H9 (cell line): Measurements from ENCODE around the gene KSR1. TPM values are rescaled to one million over a fixed set of nuclear protein-coding genes. Genes with fewer than 3 reads are reported as not detected.

Experiments
- DNase-seq: peaks from one replicate; pipeline ENCODE4 v3.0.0-alpha.2; 2017
- H2AFZ ChIP-seq: one replicate; pipeline ENCODE4 v1.6.1; 2013; ENCODE audit warnings: mild to moderate bottlenecking, low read length, control low read depth, moderate library complexity
- H2AK5ac ChIP-seq: 2 replicates; pipeline ENCODE4 v1.6.1; 2013; ENCODE audit warnings: low read length, control low read depth, mixed read lengths; ENCODE audit not compliant: insufficient read length
- H2BK120ac ChIP-seq: one replicate; pipeline ENCODE4 v1.6.1; 2013; ENCODE audit warnings: low read depth, mild to moderate bottlenecking, low read length, control low read depth, inconsistent platforms; ENCODE audit not compliant: poor library complexity, severe bottlenecking
- H2BK12ac ChIP-seq: 2 replicates; pipeline ENCODE4 v1.6.1; 2013; ENCODE audit warnings: low read length, control low read depth, mixed read lengths, low read depth; ENCODE audit not compliant: insufficient read length
- H2BK15ac ChIP-seq: 2 replicates; pipeline ENCODE4 v1.6.1; 2013; ENCODE audit warnings: low read depth, low read length, control low read depth
- H2BK20ac ChIP-seq: one replicate; pipeline ENCODE4 v1.6.1; 2013; ENCODE audit warnings: low read depth, mild to moderate bottlenecking, low read length, control low read depth, inconsistent platforms; ENCODE audit not compliant: poor library complexity, severe bottlenecking
- H2BK5ac ChIP-seq: 2 replicates; pipeline ENCODE4 v1.6.1; 2013; ENCODE audit warnings: low read length, control low read depth, mixed read lengths; ENCODE audit not compliant: insufficient read length
- H3K14ac ChIP-seq: 2 replicates; pipeline ENCODE4 v1.6.1; 2013; ENCODE audit warnings: low read length, control low read depth; ENCODE audit not compliant: insufficient read depth
- H3K18ac ChIP-seq: 2 replicates; pipeline ENCODE4 v1.6.1; 2013; ENCODE audit warnings: low read depth, mild to moderate bottlenecking, mixed read lengths, low read length, control low read depth; ENCODE audit not compliant: insufficient read length
- H3K23ac ChIP-seq: 2 replicates; pipeline ENCODE4 v1.6.1; 2013; ENCODE audit warnings: low read length, control low read depth, mixed read lengths, low read depth; ENCODE audit not compliant: insufficient read length
- H3K23me2 ChIP-seq: 2 replicates; pipeline ENCODE4 v1.6.1; 2013; ENCODE audit warnings: low read depth, mild to moderate bottlenecking, mixed read lengths, low read length, control low read depth; ENCODE audit not compliant: insufficient read length, poor library complexity, severe bottlenecking
- H3K27ac ChIP-seq: 2 replicates; pipeline ENCODE4 v1.5.1; 2013; ENCODE audit warnings: low read length, control low read depth, mixed read lengths, low read depth; ENCODE audit not compliant: insufficient read length
- H3K27me3 ChIP-seq: 2 replicates; pipeline ENCODE4 v1.6.1; 2013; ENCODE audit warnings: low read length, control low read depth, inconsistent platforms; ENCODE audit not compliant: insufficient read depth
- H3K4ac ChIP-seq: 2 replicates; pipeline ENCODE4 v1.6.1; 2013; ENCODE audit warnings: low read depth, mild to moderate bottlenecking, control low read depth, inconsistent platforms, low read length, moderate library complexity
- H3K4me1 ChIP-seq: 2 replicates; pipeline ENCODE4 v1.6.1; 2013; ENCODE audit warnings: low read length, control low read depth, inconsistent platforms; ENCODE audit not compliant: insufficient read depth
- H3K4me2 ChIP-seq: 2 replicates; pipeline ENCODE4 v1.6.1; 2013; ENCODE audit warnings: low read length, control low read depth, mixed read lengths; ENCODE audit not compliant: insufficient read length, insufficient read depth
- H3K56ac ChIP-seq: 2 replicates; pipeline ENCODE4 v1.6.1; 2013; ENCODE audit warnings: low read depth, mild to moderate bottlenecking, mixed read lengths, low read length, control low read depth; ENCODE audit not compliant: insufficient read length
- H3K79me1 ChIP-seq: 2 replicates; pipeline ENCODE4 v1.6.1; 2013; ENCODE audit warnings: low read depth, mild to moderate bottlenecking, moderate library complexity, low read length, control low read depth, inconsistent platforms; ENCODE audit not compliant: insufficient read depth, poor library complexity, severe bottlenecking
- H3K79me2 ChIP-seq: 2 replicates; pipeline ENCODE4 v1.6.1; 2013; ENCODE audit warnings: low read length, control low read depth, inconsistent platforms; ENCODE audit not compliant: insufficient read depth
- H3K9ac ChIP-seq: 2 replicates; pipeline ENCODE4 v1.6.1; 2013; ENCODE audit warnings: low read length, control low read depth, mixed read lengths; ENCODE audit not compliant: insufficient read length; ENCODE audit errors: extremely low read depth
- H3K9me3 ChIP-seq: one replicate; pipeline ENCODE4 v1.6.1; 2013; ENCODE audit warnings: low read depth, low read length, inconsistent platforms; ENCODE audit not compliant: control insufficient read depth
- H3T11ph ChIP-seq: one replicate; pipeline ENCODE4 v1.6.1; 2013; ENCODE audit warnings: mild to moderate bottlenecking, low read length, control low read depth, inconsistent platforms
- H4K20me1 ChIP-seq: one replicate; pipeline ENCODE4 v1.6.1; 2013; ENCODE audit not compliant: control insufficient read depth, insufficient read length, insufficient read depth
- H4K5ac ChIP-seq: 2 replicates; pipeline ENCODE4 v1.6.1; 2013; ENCODE audit warnings: low read depth, mild to moderate bottlenecking, mixed read lengths, low read length, control low read depth; ENCODE audit not compliant: insufficient read length
- H4K8ac ChIP-seq: replicated peaks from 2 replicates; pipeline ENCODE4 v1.6.1; 2013; ENCODE audit warnings: low read length, control low read depth, mixed read lengths, low read depth; ENCODE audit not compliant: insufficient read length
- H4K91ac ChIP-seq: 2 replicates; pipeline ENCODE4 v1.6.1; 2013; ENCODE audit warnings: low read depth, mild to moderate bottlenecking, moderate library complexity, mixed read lengths, low read length, control low read depth; ENCODE audit not compliant: insufficient read length
- H3K27ac Mint-ChIP-seq, 3 experiments: 2 replicates in 2 of 3; 3 replicates in 1 of 3; pipeline ENCODE4 v1.8.0; 2020 to 2021; ENCODE audit warnings: mixed read lengths in 3 of 3, mild to moderate bottlenecking in 1 of 3, moderate library complexity in 1 of 3
- H3K27me3 Mint-ChIP-seq: 2 replicates; pipeline ENCODE4 v1.8.0; 2021; ENCODE audit warnings: low read depth, mild to moderate bottlenecking, moderate library complexity, mixed read lengths
- H3K36me3 Mint-ChIP-seq, 3 experiments: 2 replicates in 2 of 3; 3 replicates in 1 of 3; pipeline ENCODE4 v1.8.0; 2020 to 2021; ENCODE audit warnings: low read depth in 3 of 3, mixed read lengths in 3 of 3; ENCODE audit not compliant: insufficient read depth in 1 of 3
- H3K4me1 Mint-ChIP-seq, 2 experiments: 2 replicates each; pipeline ENCODE4 v1.8.0; 2020; ENCODE audit warnings: mixed read lengths in 2 of 2
- H3K4me3 Mint-ChIP-seq, 2 experiments: 2 replicates in 1 of 2; 3 replicates in 1 of 2; pipeline ENCODE4 v1.8.0; 2020 to 2021; ENCODE audit warnings: mild to moderate bottlenecking in 2 of 2, mixed read lengths in 2 of 2, moderate library complexity in 1 of 2
- H3K9me3 Mint-ChIP-seq, 2 experiments: 2 replicates in 1 of 2; 3 replicates in 1 of 2; pipeline ENCODE4 v1.8.0; 2020; ENCODE audit warnings: mild to moderate bottlenecking in 2 of 2, mixed read lengths in 2 of 2, moderate library complexity in 1 of 2
- CTCF ChIP-seq: fragments of 200-600 bp; sonication (generic); conservative IDR thresholded peaks from 3 replicates; pipeline ENCODE4 v1.8.0; 2021; ENCODE audit warnings: antibody characterized with exemption, mild to moderate bottlenecking
- WGBS: extraction: QIAGEN DNeasy Blood & Tissue Kit; methylation state at CpG from one replicate; pipeline ENCODE4 v1.1.7; 2013; ENCODE audit warnings: missing lambda C conversion rate, low lambda C conversion rate, mixed read lengths; ENCODE audit not compliant: insufficient read length; ENCODE audit errors: extremely low coverage; 5-methylcytosine and 5-hydroxymethylcytosine counted together
- total RNA-seq: library from RNA; stranded (reverse); gene quantifications from 2 replicates; pipeline ENCODE4 v1.2.1, GENCODE V29; 2021

KSR1 gene
- total RNA-seq, 1 experiment from 2014 or later, result 44.9 TPM

- no CpG with 5 or more reads among the region's 22 CpGs for WGBS
- Histone ChIP-seq H4K8ac (no peak overlapping the region), H3K27ac (no peak overlapping the region), H3K27me3 (no peaks in the 10 kb centered on the region), H2BK20ac (no peak overlapping the region), H3K56ac (no peak overlapping the region), H3K9ac (no peak overlapping the region), H2BK15ac (no peak overlapping the region), H3K23ac (no peak overlapping the region), H2AK5ac (no peak overlapping the region), H4K5ac (no peak overlapping the region), H3T11ph (no peak overlapping the region), H3K23me2 (no peaks in the 10 kb centered on the region), H2BK120ac (no peak overlapping the region), H3K4me1 (no peaks in the 10 kb centered on the region), H2AFZ (no peak overlapping the region), H2BK5ac (no peak overlapping the region), H3K18ac (no peak overlapping the region), H3K4me2 (no peak overlapping the region), H3K79me2 (no peaks in the 10 kb centered on the region), H2BK12ac (no peak overlapping the region), H3K4ac (no peak overlapping the region), H3K79me1 (no peaks in the 10 kb centered on the region), H4K20me1 (no peaks in the 10 kb centered on the region), H4K91ac (no peak overlapping the region), H3K9me3 (no peaks in the 10 kb centered on the region), H3K14ac (no peak overlapping the region)
- Mint-ChIP-seq H3K4me3 (no peak overlapping the region; a peak in 1 of 5 replicates), H3K9me3 (no peaks in the 10 kb centered on the region), H3K27ac (0 out of 7 replicates have a peak overlapping the region, but pooled peaks of 1 of the 3 experiments have one; percentile 22), H3K36me3 (peaks cover 9 to 41% (median 24%) of the 10 kb centered on the region in 3 experiments), H3K4me1 (peaks cover 4 to 6% of the 10 kb centered on the region in 2 experiments), H3K27me3 (no peaks in the 10 kb centered on the region)
- TF ChIP-seq CTCF, result no peak
- no peak for DNase-seq
Measured at GRCh38 chr17:27603880-27604794, 147.9 kb downstream of the KSR1 start.
